ENCODE measurements around the gene DGKB. TPM values are rescaled to one million over a fixed set of nuclear protein-coding genes. Genes with fewer than 3 reads are reported as not detected.

The DGKB gene
- total and polyA plus RNA-seq, 7 donors = 0.39 to 22.4 (median 11.3) TPM; not detected in 2

DNA sequence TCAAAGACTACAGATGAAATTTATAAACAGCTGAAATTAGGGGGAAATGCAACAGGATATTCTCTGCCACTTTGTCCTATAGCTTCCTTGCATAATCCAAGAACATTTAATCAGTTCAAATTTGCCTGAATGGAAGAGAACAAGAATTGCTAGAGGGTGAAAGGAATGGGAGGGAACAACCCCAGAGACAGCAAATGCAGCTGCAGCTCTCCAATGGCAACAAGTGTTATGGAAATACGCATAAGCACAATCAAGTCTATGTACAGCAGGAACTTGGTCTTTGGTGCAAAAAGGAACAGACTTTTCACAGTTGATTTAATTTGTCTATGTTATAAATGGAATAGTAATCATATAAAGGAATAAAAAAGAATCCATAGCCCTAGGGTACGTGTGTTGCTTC, 644.1 kb downstream of the DGKB start:
- Histone ChIP-seq H3K36me3 (no peaks in the 10 kb centered on the region), H3K27me3 (no peaks in the 10 kb centered on the region), H3K9me3 (no peaks in the 10 kb centered on the region), H3K4me1 (no peaks in the 10 kb centered on the region), H3K4me3 (no peak overlapping the region), H3K27ac (no peak overlapping the region)
- no peak for DNase-seq
- TF ChIP-seq POLR2A (IDR thresholded peaks at IDR 0.05) (no peak), POLR2AphosphoS5 (IDR thresholded peaks at IDR 0.05) (no peak), EP300 (IDR thresholded peaks at IDR 0.05) (no peak)
- TF ChIP-seq, protein P1, sequence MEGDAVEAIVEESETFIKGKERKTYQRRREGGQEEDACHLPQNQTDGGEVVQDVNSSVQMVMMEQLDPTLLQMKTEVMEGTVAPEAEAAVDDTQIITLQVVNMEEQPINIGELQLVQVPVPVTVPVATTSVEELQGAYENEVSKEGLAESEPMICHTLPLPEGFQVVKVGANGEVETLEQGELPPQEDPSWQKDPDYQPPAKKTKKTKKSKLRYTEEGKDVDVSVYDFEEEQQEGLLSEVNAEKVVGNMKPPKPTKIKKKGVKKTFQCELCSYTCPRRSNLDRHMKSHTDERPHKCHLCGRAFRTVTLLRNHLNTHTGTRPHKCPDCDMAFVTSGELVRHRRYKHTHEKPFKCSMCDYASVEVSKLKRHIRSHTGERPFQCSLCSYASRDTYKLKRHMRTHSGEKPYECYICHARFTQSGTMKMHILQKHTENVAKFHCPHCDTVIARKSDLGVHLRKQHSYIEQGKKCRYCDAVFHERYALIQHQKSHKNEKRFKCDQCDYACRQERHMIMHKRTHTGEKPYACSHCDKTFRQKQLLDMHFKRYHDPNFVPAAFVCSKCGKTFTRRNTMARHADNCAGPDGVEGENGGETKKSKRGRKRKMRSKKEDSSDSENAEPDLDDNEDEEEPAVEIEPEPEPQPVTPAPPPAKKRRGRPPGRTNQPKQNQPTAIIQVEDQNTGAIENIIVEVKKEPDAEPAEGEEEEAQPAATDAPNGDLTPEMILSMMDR (IDR thresholded peaks at IDR 0.05) = no peak
- 90 to 91% methylated on average over 2 of the region's 2 CpGs for WGBS, 2 donors
- intact Hi-C loops (cut with DNase I) = no loop called here

DNA sequence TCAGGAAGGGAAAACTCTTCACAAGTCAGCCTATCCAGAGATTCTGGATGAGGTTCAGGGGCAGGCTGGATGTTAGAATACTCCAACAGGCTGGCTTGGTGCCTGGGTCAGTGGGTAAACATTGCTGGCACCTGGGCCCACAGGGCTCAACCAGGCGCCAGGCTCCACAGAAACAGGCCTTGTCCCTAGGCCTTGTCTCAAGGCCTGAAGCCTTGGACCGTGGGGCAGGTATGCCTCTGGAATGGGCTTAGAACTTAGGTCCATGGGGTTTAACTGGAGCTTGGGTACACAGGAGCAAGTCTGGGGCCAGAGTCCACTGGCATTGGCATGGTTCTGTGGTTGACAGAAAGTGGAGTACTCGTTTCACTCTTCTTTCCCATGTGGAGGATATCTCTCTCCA, 650.1 kb downstream of the DGKB start:
- no peak overlapping the region for H3K27ac ChIP-seq
- WGBS, 2 donors = 87 to 90% methylated on average over 3 of the region's 3 CpGs
- H3K9me3 ChIP-seq = no peaks in the 10 kb centered on the region
- TF ChIP-seq EP300 (IDR thresholded peaks at IDR 0.05) = no peak
- no peak for TF ChIP-seq POLR2A (IDR thresholded peaks at IDR 0.05)
- TF ChIP-seq, protein P1 (IDR thresholded peaks at IDR 0.05) = no peak
- no peak for TF ChIP-seq POLR2AphosphoS5 (IDR thresholded peaks at IDR 0.05)
- H3K36me3 ChIP-seq = no peaks in the 10 kb centered on the region
- no peak overlapping the region for H3K4me3 ChIP-seq
- H3K27me3 ChIP-seq = no peaks in the 10 kb centered on the region
- DNase-seq = no peak
- no peaks in the 10 kb centered on the region for H3K4me1 ChIP-seq
- intact Hi-C loops (cut with DNase I) = no loop called here

DNA sequence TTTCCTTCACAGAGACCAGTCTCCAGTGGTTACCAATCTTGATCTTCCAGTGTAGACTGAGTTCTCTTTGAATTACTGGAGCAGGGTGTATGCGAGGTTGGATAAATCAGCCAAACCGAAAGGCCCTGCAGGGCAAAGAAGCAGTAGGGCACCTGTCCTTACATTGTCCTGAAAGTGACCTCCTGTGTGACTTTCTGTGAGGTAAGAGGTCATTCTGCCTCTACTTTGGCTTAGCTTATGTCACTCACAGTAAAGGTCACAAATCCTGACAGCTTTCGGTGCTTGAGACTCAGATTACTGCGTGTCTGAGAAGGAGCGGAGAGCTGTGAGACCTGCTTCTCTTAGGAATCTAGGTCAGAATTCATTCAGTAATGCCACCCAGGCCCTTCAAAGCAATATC, 660.4 kb downstream of the DGKB start:
- Histone ChIP-seq H3K4me3 (no peak overlapping the region), H3K4me1 (no peaks in the 10 kb centered on the region), H3K36me3 (no peaks in the 10 kb centered on the region), H3K27ac (no peak overlapping the region), H3K9me3 (no peaks in the 10 kb centered on the region), H3K27me3 (no peaks in the 10 kb centered on the region)
- TF ChIP-seq POLR2AphosphoS5 (IDR thresholded peaks at IDR 0.05) = no peak
- TF ChIP-seq, protein P1 (IDR thresholded peaks at IDR 0.05) = no peak
- TF ChIP-seq EP300 (IDR thresholded peaks at IDR 0.05) = no peak
- no peak for TF ChIP-seq POLR2A (IDR thresholded peaks at IDR 0.05)
- intact Hi-C loops (cut with DNase I) = no loop called here
- WGBS, 2 donors = 88 to 91% methylated on average over 5 of the region's 5 CpGs
- DNase-seq = no peak

DNA sequence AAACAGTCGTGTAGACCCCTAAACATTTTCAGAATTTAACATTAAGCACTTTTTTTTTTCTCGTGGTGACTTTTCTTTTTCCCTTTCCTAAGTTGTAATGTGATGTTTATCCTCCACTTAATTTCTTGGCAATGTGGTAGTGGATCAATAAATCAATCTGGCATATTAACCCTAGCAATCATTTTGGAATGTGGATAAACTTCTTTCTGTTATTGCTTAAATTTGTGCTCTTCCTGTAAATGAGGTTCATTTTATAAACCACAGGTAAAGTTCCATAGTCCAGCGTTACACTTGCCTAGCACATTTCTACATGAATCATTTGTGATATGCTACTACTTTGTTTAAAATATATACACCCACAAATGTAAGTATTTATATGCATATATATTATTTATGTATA, 665.7 kb downstream of the DGKB start:
- H3K27me3 ChIP-seq = no peaks in the 10 kb centered on the region
- TF ChIP-seq POLR2A (IDR thresholded peaks at IDR 0.05) (no peak), POLR2AphosphoS5 (IDR thresholded peaks at IDR 0.05) (no peak), EP300 (IDR thresholded peaks at IDR 0.05) (no peak)
- TF ChIP-seq, protein P1 (IDR thresholded peaks at IDR 0.05) = no peak
- H3K36me3 ChIP-seq = no peaks in the 10 kb centered on the region
- H3K4me1 ChIP-seq = no peaks in the 10 kb centered on the region
- intact Hi-C loops (cut with DNase I) = no loop called here
- H3K4me3 ChIP-seq = no peak overlapping the region
- WGBS, 2 donors = 61 to 62% methylated on average over 3 of the region's 3 CpGs
- H3K9me3 ChIP-seq = no peaks in the 10 kb centered on the region
- no peak overlapping the region for H3K27ac ChIP-seq
- no peak for DNase-seq

DNA sequence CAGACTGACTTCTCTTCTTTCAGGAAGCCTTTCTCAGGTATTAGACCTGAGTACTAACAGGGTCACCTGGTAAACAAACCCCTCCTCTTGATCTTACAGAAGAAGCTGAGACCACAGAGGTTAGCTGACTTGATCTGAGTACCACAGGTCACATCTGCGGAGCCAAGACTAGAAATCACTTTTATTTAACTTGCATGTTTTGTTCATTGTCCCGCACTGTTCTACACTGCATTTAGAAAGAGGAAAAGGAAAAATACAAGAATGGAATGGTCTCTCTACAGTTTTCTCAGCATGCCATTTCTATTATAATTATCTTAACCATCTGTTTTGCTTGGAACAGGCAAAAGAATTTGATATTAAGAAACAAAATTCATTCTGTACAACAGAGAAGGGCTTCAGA, 667.5 kb downstream of the DGKB start:
- no peak overlapping the region for H3K4me3 ChIP-seq
- 87 to 90% methylated on average over 2 of the region's 2 CpGs for WGBS, 2 donors
- H3K27ac ChIP-seq = no peak overlapping the region
- H3K27me3 ChIP-seq = no peaks in the 10 kb centered on the region
- H3K9me3 ChIP-seq = no peaks in the 10 kb centered on the region
- no peak for DNase-seq
- intact Hi-C loops (cut with DNase I) = no loop called here
- no peak for TF ChIP-seq POLR2A (IDR thresholded peaks at IDR 0.05)
- no peak for TF ChIP-seq EP300 (IDR thresholded peaks at IDR 0.05)
- TF ChIP-seq POLR2AphosphoS5 (IDR thresholded peaks at IDR 0.05) = no peak
- TF ChIP-seq, protein P1 (IDR thresholded peaks at IDR 0.05) = no peak
- no peaks in the 10 kb centered on the region for H3K36me3 ChIP-seq
- no peaks in the 10 kb centered on the region for H3K4me1 ChIP-seq

Measured in sigmoid colon (tissue), 7 donors.